ENCODE data around the gene ATPAF1.

Gene ATPAF1

DNA sequence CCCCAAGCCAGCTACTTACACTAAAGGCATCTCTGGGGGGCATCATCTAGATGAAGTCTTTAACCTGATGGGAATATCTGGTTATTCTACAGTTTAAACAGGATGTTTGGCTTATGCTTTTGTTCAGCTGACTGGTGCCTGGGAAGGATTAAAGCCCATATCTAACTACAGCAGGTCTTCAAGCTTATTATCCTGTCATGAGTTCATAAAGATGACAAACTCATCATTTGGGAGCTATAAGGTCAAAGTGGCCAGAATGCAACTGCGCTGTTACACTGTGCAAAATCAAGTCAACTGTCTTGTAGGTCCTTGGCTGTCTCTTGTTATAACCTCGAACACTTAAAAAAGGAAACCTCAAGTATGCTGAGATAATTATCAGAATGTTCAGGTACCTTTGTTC lies 33.0 kb downstream of the ATPAF1 start:
- TF ChIP-seq, protein P1, sequence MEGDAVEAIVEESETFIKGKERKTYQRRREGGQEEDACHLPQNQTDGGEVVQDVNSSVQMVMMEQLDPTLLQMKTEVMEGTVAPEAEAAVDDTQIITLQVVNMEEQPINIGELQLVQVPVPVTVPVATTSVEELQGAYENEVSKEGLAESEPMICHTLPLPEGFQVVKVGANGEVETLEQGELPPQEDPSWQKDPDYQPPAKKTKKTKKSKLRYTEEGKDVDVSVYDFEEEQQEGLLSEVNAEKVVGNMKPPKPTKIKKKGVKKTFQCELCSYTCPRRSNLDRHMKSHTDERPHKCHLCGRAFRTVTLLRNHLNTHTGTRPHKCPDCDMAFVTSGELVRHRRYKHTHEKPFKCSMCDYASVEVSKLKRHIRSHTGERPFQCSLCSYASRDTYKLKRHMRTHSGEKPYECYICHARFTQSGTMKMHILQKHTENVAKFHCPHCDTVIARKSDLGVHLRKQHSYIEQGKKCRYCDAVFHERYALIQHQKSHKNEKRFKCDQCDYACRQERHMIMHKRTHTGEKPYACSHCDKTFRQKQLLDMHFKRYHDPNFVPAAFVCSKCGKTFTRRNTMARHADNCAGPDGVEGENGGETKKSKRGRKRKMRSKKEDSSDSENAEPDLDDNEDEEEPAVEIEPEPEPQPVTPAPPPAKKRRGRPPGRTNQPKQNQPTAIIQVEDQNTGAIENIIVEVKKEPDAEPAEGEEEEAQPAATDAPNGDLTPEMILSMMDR (IDR thresholded peaks at IDR 0.05; ENCODE audit: extremely low read depth, missing control alignments), result no peak
- no peak for DNase-seq (ENCODE audit: low spot score)

DNA sequence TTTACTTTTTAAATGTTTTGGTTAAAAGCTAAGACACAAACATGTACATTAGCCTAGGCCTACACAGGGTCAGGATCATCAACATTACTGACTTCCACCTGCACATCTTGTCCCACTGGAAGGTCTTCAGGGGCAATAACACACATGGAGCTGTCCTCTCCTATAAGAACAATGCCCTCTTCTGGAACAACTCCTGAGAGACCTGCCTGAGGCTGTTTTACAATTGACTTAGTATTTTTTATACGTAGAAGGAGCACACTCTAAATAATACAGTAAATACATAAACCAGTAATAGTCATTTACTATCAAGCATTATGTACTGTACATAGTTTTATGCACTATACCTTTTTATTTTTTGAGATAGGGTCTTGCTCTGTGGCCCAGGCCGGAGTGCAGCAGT lies 37.4 kb downstream of the ATPAF1 start:
- TF ChIP-seq, protein P1 (IDR thresholded peaks at IDR 0.05; ENCODE audit: extremely low read depth, missing control alignments), result no peak
- no peak for DNase-seq (ENCODE audit: low spot score)

DNA sequence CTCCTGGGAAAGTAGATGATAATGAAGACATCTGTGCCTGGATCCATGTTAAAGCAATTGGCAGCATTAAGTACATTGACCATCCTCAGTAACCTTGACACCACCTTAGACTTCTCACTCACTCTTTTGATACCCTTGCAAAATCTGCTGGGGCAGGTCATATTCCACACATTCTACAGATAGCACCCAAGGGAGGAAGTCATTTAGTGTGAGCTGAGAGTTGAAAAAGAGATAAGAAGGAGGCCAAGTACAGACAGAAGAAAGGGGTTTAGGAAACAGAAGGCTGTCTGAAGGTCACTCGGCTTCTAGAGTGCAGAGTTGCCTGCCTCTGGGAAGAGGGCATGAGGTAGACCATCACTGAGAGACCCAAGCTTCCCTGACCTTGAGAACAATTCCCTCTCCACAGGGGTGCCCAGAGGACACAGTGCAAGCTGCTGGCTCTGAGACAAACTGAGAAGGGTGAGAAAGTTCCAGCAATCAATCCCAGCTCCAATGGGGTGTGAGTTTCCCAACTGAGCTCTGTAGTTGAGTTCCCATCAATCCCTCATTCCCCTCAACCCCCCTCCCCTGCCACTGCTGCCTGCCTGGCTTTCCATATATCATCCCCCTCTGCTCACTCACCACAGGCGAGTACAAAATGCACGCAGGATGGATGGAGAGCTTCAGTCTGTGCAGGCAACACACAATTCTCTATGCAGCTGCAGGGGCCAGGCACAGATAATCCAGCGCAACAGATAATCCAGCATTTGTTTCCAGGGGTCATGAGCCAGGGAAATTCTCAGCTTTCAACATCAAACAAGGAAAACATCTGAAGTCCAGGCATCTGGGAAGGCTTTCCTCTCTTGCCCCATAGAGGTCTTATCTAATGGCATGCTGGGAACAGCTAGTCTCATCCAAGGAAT lies 44.2 kb downstream of the ATPAF1 start:
- DNase-seq (ENCODE audit: low spot score), result no peak
- TF ChIP-seq, protein P1 (IDR thresholded peaks at IDR 0.05; ENCODE audit: extremely low read depth, missing control alignments), result no peak

DNA sequence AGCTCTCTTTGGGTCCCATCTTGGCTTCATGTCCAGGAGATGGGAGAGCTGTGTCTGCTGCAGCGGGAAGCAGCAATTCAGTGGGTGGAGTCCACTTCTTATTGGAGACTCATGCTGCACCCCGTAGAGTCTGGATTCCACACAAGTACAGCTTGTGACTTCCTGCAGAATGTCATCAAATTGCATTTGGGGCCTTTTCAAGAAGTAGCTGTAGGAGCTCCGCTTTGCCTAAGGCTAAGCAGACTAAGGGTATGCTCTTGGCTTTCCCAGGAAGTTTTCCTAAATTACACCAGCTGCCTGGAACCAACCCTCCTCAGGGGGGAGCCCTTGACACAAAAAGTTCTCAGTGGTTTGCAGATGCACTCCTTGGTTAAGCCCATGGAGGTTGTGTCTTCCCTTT lies 45.8 kb downstream of the ATPAF1 start:
- DNase-seq (ENCODE audit: low spot score), result peak; percentile 35
- TF ChIP-seq, protein P1 (IDR thresholded peaks at IDR 0.05; ENCODE audit: extremely low read depth, missing control alignments), result peak; percentile 23

DNA sequence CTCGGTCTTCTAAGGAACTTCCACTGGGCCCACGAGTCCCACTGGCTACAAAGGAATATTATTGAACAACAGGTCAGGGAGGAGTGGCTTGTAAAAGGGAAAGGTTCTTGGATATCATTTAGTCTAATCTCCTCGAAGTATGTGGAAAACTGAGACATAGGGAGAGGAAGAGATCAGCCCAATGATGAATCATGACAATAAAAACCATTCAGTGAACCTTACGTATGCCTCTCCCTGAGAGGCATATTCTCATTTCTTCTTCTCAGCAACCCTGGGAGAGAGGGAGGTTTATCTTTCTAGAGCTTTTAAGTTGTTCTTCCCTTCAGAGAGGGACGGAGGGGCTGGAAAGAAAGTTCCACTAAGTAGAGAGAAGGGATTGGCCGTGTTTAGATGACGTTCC lies 46.2 kb downstream of the ATPAF1 start:
- TF ChIP-seq, protein P1 (IDR thresholded peaks at IDR 0.05; ENCODE audit: extremely low read depth, missing control alignments), result no peak
- no peak for DNase-seq (ENCODE audit: low spot score)

DNA sequence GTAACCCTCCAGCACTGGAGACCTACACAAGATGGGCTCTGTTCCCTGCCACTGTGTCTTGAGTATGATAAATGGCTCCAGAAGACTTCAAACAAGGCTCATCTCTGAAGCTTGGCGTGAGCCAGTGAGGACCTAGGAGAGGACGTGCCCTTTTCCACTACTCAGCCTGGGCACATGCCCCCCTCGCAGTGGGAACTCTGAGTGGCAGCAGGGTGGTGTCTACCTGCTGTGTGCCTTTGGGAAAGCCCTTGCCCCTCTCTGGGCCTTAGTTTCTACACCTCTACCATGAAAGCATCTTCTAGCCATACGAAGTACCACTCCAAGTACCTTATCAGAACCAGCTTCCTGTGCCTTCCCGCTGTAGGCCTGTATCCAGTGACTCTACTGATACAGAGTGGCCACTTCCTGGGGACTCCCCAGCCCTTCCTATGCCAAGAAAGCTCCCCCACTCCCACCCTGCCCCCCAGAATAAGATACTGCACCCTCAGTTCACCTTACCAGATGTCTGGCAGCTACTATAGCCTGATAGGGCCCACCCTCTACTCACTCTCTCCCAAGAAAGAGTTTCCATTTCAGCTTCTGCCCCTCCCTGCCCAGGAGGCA lies 48.4 kb downstream of the ATPAF1 start:
- TF ChIP-seq, protein P1 (IDR thresholded peaks at IDR 0.05; ENCODE audit: extremely low read depth, missing control alignments), result no peak

DNA sequence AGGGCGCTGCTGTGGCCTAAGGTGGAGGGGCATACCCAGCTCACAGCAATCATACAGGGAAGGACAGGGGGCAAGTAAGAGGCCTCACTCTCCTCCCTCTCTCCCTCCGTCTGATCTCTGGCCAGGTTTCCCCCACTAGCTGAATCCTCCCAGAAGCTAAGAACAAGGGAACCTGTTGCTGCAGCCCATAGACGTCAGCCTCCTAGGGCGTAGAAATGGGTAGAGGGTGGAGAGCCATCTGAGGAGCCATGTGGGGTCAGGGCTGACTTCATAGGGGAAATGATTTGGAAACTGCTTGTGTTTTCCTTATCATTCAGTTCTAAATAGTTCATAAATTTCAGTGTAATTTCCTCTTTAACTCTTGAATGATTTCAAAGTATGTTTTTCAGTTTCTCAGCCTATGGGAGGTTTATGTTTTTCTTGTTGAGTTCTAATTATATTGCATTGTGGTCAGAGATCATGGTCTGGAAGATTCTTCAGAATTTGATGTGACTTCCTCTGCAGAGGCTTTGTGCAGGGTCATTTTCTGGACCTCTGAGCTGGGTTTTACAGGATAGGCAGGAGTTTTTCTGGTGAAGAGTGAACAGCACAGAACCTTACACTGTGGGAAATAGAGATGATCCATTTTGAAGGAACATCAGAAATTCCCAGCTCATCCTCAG lies 49.3 kb downstream of the ATPAF1 start:
- TF ChIP-seq, protein P1 (IDR thresholded peaks at IDR 0.05; ENCODE audit: extremely low read depth, missing control alignments), result no peak
- DNase-seq (ENCODE audit: low spot score), result no peak

More for the DNA sequence above, 48.4 kb downstream of the ATPAF1 start:
- DNase-seq (ENCODE audit: low spot score), result no peak
